ENCODE measurements around the gene RAB1B.
"Not testable (repeated sequence)": the region's sequence is repeated elsewhere in the genome, so short reads cannot be mapped to it uniquely, and the experiment has no call there.

Gene RAB1B

DNA sequence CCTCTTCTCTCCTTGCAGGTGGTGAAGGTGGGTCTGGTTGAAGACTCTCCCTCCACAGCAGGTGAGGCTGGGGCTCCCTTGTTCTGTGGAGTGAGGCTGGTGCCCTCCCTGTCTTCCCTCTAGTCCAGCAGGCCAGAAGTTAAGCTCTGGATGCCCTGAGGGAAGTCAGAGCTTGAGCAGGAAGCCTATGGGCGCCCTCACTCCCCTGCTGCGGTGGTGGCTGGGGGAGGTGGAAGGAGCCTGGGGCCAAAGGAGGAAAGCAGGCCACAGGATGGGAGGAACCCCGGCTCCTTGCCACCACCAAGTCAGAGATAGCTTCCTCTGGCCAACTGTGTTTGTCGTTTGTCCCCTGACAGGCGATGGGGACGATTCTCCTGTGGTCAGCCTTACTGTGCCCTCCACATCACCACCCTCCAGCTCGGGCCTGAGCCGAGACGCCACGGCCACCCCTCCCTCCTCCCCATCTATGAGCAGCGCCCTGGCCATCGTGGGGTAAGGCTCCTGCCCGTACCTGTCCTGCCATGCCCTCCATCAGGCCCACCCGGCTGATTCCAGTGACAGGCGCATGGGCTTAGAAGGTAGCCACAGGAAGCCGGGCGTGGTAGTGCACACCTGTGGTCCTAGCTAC lies 29.5 kb upstream of the RAB1B start:
- no peak overlapping the region for H3K4me3 ChIP-seq (ENCODE audit: low read depth, low read length)
- no peak for DNase-seq (ENCODE audit: low read depth)

DNA sequence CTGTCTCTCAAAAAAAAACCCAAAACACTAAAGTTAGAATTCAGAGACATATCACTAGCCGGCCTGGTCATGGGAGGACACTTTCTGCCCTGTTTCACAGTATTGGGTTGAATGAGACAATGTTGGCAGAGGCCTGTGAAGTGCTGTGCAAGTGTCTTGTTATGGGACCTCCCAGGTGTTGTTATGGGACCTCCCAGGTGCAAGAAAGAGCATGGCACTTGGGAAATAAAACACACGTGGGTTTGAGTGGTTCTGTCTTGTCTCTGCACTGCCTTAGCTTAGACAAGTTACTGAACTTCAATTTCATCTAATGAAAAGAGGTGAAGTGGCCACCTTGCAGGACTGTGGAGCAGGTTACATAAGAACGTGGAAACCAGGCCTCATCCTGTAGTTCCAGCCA lies 28.9 kb upstream of the RAB1B start:
- DNase-seq (ENCODE audit: low read depth) = no peak
- no peak overlapping the region for H3K4me3 ChIP-seq (ENCODE audit: low read depth, low read length)

DNA sequence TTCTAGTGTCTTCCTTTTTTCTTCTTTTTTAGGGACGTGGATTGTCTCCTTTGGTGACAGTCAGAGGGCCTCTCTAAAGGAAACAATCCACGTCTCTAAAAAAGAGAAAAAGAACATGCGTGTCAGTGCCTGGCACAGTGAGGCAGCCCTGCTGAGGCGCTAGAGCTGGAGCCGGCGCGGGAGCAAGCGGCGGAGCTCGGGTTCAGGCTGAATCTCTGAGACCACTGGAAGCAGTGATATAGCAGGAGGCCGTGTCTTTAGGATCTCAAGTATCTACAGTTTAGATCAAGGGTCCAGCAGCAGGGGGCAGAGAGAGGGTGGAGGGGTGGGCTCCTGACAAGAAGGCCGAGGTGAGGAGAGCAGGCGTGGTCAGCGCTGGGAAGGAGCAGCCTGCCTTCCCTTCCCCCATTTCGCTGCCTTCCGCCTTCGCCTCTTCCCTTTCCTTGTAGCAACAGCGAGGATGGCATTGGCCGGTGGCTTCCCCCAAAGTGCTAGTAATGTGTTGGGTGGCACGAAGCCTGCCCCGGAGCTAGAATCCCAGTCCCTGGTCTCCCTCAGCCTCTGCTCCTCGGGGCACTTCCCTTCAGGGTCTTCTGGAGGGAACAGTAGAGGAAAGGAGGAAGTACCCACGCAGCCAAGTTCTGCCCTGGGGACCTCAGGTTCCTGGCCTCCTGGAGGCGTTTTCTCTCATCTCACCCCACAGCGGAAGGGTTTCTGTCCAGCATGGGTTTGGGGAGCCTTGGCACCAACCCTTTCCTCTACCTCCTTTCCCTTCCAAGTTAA lies 28.2 kb upstream of the RAB1B start:
- H3K4me3 ChIP-seq (ENCODE audit: low read depth, low read length) = no peak overlapping the region
- no peak for DNase-seq (ENCODE audit: low read depth)

DNA sequence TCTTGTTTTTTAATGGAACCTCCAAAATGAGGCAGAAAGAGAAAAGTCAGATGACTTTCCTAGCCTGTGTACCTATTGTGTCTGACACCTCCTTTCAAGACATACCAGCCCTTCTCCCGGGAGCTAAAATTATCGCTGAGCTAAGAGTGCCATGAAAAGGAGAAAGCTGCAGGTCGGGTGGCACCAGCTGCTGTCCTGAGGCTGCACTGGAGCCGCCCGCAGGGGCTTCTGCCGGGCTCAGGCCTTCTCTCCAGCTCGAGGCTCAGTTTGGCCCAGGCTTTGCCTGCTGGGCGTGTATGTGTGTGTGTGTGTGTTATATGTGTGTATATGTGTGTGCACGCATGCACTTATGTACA lies 27.7 kb upstream of the RAB1B start:
- no peak for DNase-seq (ENCODE audit: low read depth)
- no peak overlapping the region for H3K4me3 ChIP-seq (ENCODE audit: low read depth, low read length)

DNA sequence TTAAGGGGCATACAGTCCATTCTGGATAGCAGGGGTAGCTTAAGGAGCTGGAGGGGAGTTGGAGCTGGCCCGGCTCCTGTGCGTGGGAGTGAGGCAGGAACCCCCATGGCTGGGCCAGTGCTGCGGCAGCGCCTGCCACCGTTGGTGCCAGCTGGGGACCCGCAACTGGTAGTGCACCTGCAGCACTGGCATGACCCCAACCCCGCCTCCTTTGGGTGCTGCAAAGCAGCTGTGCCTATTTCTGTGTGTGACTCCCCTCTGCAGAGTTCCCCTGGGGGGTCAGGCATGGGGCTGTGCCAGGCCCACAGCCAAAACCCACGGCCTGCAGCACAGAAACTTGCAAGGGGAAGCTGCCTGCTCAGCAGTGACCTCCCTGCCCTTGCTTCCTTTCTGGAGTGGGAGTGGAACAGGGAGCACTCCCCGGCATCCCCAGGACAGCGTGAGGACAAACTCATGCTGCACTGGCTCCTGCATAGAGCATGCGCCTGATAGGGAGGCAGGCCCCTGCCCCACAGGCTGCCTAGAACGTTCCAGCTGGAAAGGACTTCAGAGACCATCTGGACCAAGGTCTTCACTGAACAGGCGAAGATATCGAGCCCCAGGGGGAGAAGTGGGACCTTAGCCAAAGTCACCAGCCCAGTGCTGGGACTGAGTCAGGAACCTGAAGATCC lies 26.2 kb upstream of the RAB1B start:
- DNase-seq (ENCODE audit: low read depth) = no peak
- H3K4me3 ChIP-seq (ENCODE audit: low read depth, low read length) = no peak overlapping the region

DNA sequence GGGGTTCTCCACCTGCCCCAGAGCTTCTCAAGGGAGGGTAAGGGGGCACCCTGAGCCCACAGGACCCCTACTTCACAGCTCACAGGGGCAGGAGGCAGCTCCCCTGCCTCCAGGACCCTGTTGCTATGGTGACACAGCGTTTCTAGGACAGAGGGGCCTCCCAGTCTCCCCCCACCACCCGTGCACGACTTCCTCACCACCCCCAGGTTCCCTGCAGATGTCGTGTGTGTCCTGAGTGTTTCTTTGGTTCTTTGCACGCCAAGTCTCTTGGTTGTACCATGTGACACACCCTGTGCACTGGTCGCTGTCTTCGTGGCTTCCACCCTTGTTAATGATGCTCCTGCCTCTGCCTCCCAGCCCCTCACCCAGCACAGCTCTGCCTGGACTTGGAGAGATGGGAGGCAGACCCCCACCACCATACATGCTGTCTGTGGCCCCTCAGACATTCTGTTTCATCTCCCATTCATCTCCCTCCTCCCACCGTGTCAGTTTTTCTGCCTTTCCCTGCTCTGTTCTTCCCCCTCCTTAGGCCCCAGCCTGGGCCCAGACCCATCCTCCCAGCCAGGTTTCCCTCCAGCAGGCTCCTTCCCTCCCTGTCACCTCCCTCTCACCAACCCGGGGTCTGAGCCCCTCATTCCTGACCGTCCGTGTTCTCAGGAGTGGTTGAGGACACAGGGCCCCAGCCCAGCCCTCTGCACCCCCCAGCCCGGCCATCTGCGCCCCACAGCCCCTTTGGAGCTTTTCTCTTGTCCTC lies 24.5 kb upstream of the RAB1B start:
- DNase-seq (ENCODE audit: low read depth) = no peak
- no peak overlapping the region for H3K4me3 ChIP-seq (ENCODE audit: low read depth, low read length)

DNA sequence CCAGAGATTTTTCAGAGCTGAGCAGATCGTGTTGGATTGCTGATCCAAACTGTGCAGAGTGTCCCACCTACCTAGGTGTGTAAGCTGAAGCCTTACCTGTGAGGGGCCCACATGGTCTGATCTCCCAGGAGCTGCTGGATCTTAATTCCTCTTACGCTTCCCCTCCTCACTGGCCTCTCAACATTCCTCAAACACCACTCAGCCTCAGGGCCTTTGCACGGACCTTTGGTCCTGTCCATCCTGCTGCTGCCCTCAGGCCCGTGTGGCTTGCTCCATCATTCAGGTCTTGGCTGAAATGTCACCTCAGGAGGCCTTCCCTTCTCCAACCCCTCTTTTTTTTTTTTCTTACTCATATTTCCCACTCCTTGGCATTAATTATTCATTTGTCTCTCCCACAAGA lies 21.1 kb upstream of the RAB1B start:
- H3K4me3 ChIP-seq (ENCODE audit: low read depth, low read length) = no peak overlapping the region
- no peak for DNase-seq (ENCODE audit: low read depth)

DNA sequence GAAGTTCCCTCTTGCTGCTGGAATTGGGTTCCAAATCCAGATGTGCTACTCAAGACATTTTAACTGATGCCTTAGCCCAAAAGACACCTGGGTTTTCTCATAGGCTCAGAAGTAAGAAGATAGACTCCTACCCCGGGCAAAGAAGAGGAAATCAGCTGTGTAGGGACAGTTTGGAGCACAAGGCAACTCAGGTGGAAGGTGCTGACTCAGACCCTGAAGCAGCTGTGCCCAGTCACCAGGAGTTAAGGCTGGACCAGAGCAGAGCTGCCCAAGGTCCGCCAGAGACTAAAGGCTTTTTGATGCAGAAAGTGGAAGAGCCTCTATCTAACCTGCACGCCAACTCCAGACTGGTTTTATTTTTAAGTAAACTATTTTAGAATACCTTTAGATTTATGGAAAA lies 20.6 kb upstream of the RAB1B start:
- DNase-seq (ENCODE audit: low read depth) = no peak
- H3K4me3 ChIP-seq (ENCODE audit: low read depth, low read length) = no peak overlapping the region

DNA sequence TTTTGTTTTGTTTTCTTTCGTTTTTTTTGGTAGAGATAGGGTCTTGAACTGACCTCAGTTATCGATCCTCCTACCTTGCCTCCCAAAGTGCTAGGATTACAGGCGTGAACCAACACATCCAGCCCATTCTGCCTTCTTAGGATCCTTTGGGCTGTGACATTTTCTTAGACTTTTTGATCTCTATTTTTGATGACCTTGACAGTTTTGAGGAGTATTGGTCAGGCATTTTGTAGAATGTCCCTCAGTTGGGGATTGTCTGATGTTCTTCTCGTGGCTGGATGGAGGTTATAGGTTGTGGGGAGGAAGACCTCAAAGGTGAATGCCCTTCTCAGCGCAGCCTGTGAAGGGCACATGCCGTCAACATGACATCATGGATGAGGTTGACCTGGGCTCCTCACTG lies 19.5 kb upstream of the RAB1B start:
- H3K4me3 ChIP-seq (ENCODE audit: low read depth, low read length) = no peak overlapping the region
- DNase-seq (ENCODE audit: low read depth) = no peak

DNA sequence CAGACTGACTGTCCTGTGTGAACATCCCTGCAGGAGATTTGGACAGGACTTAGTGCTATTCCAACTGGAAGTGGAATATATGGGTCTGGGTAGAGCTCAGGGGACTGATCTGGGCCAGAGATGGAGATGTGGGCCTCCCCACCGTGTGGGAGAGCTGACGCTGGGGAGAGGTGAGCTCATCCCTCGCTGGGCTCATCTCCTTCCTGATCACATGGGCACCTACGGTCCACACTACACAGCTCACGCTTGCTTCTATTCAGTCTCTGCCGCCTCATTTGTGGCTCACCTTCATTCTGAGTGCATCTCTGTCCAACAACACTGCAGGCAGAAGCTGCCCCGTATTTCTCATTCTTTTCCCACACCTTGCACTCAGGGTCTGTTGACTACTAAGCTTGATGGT lies 16.6 kb upstream of the RAB1B start:
- H3K4me3 ChIP-seq (ENCODE audit: low read depth, low read length) = no peak overlapping the region
- no peak for DNase-seq (ENCODE audit: low read depth)

DNA sequence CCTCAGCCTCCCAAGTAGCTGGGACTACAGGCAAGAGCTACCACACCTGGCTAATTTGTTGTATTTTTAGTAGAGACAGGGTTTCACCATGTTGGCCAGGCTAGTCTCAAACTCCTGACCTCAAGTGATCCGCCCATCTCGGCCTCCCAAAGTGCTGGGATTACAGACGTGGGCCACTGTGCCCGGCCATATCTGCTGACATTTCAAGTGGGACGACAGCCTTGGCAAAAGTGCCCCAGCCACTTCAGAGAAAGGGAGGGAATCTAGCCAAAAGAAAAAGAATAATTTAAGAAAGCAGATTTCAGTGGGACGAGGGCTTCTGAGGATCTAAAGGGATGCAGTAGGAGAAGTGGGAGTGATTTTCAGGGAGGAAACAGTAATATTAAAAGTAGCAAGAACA lies 15.4 kb upstream of the RAB1B start:
- H3K4me3 ChIP-seq (ENCODE audit: low read depth, low read length); DNase-seq (ENCODE audit: low read depth): not testable (repeated sequence)

DNA sequence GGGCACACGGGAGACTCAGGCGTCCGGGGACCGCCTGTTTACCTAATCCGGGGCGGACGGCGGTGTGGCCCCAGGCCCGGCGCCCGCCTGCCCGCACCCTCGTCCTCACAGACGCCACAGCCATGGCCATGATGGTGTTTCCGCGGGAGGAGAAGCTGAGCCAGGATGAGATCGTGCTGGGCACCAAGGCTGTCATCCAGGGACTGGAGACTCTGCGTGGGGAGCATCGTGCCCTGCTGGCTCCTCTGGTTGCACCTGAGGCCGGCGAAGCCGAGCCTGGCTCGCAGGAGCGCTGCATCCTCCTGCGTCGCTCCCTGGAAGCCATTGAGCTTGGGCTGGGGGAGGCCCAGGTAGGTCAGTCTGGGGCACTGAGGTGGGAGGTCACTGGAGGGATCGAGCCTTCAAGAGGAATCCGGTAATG lies 10.0 kb upstream of the RAB1B start:
- peak overlapping the region; percentile 94 for H3K4me3 ChIP-seq (ENCODE audit: low read depth, low read length)
- DNase-seq (ENCODE audit: low read depth) = no peak

DNA sequence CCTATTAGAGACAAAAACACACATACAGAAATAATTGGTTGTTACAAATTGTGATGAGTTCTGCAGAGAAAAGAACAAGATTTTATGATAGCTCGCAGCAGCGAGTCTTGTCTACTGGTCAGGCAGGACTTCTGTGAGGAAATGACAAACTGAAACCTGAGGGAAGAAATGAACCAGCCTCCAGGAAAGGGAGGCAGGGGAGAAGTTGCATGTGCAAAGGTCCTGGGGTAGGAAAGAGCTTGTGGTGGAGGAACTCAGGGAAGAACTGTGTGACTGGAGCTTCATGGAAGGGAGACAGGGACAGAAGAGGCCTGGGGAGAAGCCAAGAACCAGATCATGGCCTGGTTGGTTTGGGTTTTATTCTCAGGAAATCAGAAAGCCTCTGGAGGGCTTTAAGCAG lies 9.2 kb upstream of the RAB1B start:
- no peak overlapping the region for H3K4me3 ChIP-seq (ENCODE audit: low read depth, low read length)
- DNase-seq (ENCODE audit: low read depth) = no peak

DNA sequence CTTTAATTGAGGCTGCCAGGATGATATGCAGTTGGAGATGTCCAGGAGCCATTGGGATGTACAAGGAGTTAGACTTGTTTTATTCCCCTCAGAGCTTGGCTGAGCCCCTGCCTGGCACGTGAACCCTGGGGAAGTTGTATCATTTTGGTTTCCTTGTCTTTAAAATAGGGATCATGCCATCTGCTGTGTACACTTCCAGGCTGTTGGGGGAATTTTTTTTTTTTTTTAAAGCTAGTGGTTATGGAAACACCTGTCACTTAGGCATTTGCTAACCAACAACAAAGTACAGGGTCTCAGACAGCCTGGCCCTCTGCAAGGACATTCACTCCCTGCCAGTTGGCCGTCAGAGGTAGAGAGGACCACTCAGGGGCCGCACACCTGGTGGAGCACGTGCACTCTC lies 8.5 kb upstream of the RAB1B start:
- DNase-seq (ENCODE audit: low read depth) = no peak
- H3K4me3 ChIP-seq (ENCODE audit: low read depth, low read length) = no peak overlapping the region

DNA sequence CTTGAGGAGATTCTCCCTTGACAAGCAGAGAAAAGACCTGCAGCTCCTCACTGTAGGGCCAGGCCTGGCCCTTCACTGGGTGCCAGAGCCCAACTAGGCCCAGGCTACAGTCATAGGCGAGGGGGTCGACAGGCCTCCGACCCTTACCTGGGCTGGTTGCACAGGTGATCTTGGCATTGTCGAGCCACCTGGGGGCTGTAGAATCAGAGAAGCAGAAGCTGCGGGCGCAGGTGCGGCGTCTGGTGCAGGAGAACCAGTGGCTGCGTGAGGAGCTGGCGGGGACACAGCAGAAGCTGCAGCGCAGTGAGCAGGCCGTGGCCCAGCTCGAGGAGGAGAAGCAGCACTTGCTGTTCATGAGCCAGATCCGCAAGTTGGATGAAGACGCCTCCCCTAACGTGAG lies 6.9 kb upstream of the RAB1B start:
- no peak overlapping the region for H3K4me3 ChIP-seq (ENCODE audit: low read depth, low read length)
- no peak for DNase-seq (ENCODE audit: low read depth)

DNA sequence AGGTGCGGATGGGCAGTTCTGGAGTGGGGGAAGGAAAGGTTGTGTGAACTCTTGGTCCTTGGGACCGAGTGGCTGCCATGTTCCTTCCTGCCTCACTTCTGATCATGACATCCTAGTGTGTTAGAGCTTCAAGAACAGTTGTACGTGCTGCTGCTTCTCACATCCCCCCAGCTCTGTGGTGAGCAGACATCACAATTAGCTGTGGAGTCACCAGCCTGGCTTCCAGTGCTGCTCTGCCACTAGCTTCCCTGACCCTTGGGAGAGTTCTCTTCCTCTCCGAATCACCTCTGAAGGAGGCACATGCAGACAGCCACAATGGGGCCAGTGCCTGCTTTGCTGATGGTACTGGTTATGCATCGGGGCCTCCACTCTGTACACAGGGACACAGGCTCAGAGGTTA lies 6.2 kb upstream of the RAB1B start:
- DNase-seq (ENCODE audit: low read depth) = no peak

DNA sequence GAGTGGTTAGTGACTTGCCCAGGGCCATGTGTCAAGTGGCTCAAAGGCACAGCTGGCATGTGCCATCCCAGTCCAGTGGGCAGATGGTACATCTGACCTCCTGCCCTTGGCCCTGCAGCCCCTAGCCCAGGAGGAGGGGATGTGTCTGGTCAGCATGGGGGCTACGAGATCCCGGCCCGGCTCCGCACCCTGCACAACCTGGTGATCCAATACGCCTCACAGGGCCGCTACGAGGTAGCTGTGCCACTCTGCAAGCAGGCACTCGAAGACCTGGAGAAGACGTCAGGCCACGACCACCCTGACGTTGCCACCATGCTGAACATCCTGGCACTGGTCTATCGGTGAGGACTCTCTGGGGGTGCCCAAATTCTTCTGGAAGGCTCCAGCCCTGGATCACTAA lies 5.7 kb upstream of the RAB1B start:
- no peak for DNase-seq (ENCODE audit: low read depth)
- H3K4me3 ChIP-seq (ENCODE audit: low read depth, low read length) = no peak overlapping the region

More for the DNA sequence above, 6.2 kb upstream of the RAB1B start:
- no peak overlapping the region for H3K4me3 ChIP-seq (ENCODE audit: low read depth, low read length)

DNA sequence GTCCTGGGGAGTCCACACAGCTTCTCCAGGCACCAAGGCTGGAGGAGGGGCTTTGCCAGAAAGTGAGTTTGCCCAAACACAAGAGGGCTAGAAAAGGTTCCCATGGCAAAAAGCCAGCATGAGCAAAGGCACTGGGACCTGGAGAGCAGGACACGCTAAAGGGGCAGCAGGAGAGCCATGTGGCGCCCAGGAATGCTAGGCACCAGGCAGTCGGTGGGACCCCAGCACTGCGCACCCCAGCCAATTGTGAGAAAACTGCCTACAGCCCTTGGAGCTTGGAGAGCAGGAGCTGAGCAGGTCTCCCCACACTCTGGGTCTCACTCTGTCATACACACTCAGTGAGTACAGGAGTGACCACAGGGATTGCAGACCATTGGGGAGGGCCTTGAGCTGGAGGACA lies 5.2 kb upstream of the RAB1B start:
- H3K4me3 ChIP-seq (ENCODE audit: low read depth, low read length) = no peak overlapping the region
- no peak for DNase-seq (ENCODE audit: low read depth)

DNA sequence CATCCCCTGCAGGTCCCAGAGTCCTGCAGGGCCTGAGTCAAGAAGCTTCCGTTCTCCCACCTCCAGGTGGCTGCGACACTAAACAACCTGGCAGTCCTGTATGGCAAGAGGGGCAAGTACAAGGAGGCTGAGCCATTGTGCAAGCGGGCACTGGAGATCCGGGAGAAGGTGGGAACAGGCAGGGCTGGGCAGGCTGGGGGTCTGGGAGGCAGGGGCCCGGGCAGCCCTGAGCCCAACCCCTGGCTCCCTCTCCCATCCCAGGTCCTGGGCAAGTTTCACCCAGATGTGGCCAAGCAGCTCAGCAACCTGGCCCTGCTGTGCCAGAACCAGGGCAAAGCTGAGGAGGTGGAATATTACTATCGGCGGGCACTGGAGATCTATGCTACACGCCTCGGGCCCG lies 4.7 kb upstream of the RAB1B start:
- no peak overlapping the region for H3K4me3 ChIP-seq (ENCODE audit: low read depth, low read length)
- no peak for DNase-seq (ENCODE audit: low read depth)

DNA sequence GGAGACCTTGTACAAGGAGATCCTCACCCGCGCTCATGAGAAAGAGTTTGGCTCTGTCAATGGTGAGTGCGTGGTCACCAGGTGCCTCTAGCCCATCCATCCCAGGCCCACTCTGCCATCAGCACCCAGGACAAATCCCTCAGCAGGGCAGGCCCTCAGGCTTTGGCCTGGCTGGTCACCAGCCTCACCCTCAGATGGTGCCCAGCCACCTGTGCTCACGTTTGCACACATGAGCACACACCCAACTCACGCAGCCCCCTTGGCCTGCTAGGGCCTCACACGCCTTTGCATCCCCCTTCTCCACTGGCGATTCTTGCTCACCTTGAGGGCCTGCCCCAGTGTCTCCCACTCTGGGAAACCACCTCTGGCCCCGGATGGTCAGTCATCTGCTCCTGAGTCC lies 4.1 kb upstream of the RAB1B start:
- no peak for DNase-seq (ENCODE audit: low read depth)
- no peak overlapping the region for H3K4me3 ChIP-seq (ENCODE audit: low read depth, low read length)
